GM19372 (cell line): ENCODE measurements around the gene MRPL55.

Experiments
- ATAC-seq: cut with Tn5 transposase; IDR thresholded peaks from one replicate; pipeline ENCODE4 v1.9.1; 2021; ENCODE audit warnings: mild to moderate bottlenecking, low read depth, moderate library complexity; ENCODE audit not compliant: unreplicated experiment

MRPL55 gene

GRCh38 chr1:228109073-228109961 is at the start of gene MRPL55:
TSS of gene MRPL55 (minus strand) at chr1:228109299. CDS start at chr1:228108260, 1,039 bp downstream.
- peak; percentile 83 for ATAC-seq

DNA sequence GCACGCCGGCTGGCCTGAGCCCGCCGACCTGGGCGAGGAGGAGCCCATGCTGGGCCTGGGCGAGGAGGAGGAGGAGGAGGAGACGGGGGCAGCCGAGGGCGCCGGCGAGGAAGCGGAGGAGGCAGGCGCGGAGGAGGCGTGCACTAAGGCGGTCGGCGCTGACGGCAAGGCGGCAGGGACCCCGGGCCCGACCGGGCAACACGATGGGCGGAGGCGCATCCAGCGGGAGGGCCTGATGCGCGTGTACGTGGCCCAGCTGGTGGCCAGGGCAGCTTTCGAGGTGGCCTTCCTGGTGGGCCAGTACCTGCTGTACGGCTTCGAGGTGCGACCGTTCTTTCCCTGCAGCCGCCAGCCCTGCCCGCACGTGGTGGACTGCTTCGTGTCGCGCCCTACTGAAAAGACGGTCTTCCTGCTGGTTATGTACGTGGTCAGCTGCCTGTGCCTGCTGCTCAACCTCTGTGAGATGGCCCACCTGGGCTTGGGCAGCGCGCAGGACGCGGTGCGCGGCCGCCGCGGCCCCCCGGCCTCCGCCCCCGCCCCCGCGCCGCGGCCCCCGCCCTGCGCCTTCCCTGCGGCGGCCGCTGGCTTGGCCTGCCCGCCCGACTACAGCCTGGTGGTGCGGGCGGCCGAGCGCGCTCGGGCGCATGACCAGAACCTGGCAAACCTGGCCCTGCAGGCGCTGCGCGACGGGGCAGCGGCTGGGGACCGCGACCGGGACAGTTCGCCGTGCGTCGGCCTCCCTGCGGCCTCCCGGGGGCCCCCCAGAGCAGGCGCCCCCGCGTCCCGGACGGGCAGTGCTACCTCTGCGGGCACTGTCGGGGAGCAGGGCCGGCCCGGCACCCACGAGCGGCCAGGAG is 49.3 kb upstream of the MRPL55 start:
- ATAC-seq: no peak

DNA sequence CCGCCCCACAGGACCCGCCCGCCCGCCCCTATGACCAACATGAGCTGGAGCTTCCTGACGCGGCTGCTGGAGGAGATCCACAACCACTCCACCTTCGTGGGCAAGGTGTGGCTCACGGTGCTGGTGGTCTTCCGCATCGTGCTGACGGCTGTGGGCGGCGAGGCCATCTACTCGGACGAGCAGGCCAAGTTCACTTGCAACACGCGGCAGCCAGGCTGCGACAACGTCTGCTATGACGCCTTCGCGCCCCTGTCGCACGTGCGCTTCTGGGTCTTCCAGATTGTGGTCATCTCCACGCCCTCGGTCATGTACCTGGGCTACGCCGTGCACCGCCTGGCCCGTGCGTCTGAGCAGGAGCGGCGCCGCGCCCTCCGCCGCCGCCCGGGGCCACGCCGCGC is 48.6 kb upstream of the MRPL55 start:
- no peak for ATAC-seq

- no peak for ATAC-seq
Measured at GRCh38 chr1:228156941-228157728, 48.0 kb upstream of the MRPL55 start.

GRCh38 chr1:228156515-228156881 is 47.4 kb upstream of the MRPL55 start:
- ATAC-seq: no peak

GRCh38 chr1:228155596-228156514 is 46.8 kb upstream of the MRPL55 start:
- no peak for ATAC-seq

DNA sequence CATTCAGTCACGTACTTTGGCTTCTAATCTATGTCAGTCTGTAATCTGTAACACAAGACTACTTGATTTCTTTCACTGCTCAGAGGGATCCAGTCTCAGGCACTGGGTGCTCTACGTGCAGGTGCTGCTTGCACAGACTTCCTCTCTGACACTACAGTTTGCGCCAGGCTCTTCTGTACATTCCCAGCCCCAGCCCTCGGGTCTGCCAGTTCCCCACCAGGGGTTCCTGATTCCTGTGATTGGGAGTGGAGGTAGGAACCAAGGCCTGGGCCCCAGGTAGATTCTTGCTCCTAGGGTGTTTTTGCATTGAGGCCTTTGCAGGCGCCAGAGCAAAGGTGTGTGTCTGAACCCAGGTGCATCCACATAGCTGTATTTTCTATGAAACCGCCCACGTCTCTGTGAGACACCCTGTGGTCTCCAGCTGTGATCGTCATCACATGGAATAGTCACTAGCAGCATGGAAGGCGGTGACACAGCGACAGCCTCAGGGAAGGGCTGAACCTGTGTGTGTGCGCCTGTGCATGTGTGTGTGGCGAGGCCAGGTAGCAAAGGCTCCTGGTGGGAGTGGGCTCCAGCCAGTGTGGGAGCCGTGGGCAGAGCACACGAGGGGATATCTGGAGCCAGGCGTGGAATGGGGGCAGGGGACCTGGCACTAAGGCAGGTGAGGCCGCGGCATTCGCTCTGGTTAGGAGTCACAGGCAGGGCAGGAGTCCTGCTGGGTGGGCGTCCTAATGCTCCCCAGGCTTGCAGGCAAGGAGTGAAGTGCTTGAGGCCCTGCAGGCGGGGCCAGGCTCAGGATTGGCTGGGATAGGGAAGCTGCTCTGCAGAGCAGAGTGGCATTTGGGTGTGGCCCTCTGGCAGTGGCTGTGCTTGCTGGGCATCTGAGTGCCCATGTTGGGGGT is 45.8 kb upstream of the MRPL55 start:
- no peak for ATAC-seq

- ATAC-seq: no peak
Measured at GRCh38 chr1:228154021-228154669, 45.0 kb upstream of the MRPL55 start.

DNA sequence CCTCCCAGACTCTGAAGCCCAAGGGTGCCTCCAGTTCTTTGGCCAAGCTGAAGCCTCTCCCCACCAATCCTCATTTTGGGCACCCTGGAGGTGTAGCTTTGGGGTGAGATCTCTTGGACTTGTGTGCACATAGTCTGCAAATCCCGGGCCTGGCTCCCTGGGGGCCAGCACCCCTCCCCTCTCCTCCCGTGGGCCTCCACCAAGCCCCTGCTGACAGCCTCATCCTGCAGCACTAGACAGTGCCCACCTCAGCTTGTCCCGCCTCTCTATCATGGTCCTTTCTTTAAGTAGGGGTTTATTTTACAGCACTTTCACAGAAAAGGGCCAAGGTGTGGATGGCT is 43.8 kb upstream of the MRPL55 start:
- ATAC-seq: no peak

DNA sequence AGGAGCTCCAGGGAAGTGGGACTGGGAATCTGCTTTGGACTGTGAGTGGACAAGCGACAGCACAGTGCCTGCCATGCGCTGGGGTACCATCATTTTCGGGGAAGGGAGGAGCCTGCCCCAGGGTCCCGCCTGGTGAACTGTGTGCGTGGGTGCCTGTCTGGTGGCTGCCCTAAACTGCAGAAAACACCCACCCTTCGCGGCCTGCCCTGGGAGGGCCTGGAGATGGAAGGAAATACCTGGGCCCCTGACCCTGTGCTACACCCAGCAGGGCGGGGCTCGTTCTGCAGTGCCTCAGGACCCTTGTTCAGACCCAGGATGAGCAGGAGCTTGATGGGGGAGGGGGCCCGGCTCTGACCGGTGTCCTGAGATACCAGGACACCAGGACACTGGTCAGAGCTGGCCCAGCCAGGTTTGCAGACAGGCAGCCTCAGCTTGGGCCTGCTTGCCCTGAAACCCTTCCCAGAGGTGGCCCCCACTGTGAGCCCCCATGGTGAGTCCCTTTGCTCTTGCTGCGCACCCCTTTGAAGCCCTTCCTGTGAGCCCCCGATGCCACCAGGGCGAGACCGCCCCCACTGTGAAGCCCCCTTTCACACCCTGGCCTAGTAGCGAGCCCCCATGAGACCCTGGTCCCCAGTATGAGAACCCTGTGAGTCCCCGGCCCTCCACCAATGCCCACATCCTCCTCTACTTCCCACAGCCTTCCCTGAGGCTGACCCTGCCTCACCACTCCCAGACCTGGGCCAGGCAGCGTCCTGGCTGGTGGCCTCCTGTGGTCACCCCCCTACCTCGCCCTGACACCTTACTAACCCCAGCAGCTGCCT is 43.2 kb upstream of the MRPL55 start:
- no peak for ATAC-seq

DNA sequence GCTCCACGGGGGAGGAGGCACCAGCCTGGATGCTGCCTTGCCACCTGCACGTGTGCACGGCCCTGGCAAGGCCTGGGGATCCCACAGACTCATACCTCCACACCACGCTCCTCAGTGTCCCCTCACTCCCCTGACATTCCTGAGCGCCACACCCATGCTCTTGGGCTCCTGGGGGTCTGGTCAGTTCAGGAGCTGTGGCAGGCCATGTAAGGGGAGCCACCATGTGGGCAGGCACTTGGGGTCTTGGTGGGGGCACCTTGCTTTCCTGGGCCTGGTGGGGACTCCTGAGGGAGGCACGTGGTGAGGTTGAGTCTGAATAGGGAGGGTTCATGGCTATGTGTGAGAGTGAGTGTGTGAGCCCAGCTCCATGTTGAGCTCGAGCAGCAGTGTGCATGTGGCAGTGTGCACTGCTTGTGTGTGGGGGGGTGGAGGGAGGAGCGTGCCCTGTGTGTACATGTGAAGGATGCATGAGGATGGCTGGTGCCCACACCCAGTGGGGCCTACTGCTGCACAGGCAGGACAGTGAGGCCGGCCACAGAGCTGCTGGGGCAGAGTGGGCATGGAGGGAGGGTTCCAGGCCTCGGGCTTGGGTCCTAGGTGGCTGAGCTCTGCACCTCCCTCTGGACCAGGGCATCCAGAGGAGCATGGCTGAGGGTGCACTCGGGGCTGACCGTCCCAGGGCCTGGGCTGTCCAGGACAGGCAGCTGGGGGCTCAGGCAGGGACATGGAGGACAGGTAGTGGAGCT is 42.3 kb upstream of the MRPL55 start:
- ATAC-seq: no peak

- ATAC-seq: no peak
Measured at GRCh38 chr1:228150461-228151179, 41.5 kb upstream of the MRPL55 start.

GRCh38 chr1:228150120-228150460 is 41.0 kb upstream of the MRPL55 start:
- no peak for ATAC-seq

GRCh38 chr1:228149406-228150119 is 40.5 kb upstream of the MRPL55 start, which contains the start of gene GJC2:
TSS of gene GJC2 (plus strand) at chr1:228149930. CDS start at chr1:228157759, 7,829 bp downstream.
- no peak for ATAC-seq

DNA sequence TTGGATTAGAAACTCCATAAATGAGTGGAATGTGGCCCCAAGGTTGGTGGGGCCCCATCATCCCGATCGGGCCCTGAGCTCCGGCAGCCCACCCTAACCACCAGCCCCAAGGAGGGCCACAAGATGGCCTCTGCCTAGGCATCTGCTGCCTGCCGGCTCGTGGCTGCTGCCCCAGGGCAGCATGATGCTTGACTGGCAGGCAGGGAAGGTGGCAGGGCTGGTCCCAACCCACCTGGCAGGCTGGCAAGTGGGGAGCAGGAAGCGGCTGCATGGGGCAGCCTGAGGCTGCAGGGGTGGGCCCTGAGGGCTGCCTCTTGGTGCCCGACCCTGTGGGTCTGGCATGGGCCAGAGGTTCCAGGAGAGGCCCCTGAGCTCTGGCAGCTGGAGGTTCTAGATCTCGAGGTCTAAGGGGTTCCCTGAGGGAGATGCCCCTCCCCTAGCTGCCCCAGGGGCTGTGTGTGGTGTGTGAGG is 39.9 kb upstream of the MRPL55 start:
- no peak for ATAC-seq
